ENCODE measurements around the gene TBC1D30.

The TBC1D30 gene

DNA sequence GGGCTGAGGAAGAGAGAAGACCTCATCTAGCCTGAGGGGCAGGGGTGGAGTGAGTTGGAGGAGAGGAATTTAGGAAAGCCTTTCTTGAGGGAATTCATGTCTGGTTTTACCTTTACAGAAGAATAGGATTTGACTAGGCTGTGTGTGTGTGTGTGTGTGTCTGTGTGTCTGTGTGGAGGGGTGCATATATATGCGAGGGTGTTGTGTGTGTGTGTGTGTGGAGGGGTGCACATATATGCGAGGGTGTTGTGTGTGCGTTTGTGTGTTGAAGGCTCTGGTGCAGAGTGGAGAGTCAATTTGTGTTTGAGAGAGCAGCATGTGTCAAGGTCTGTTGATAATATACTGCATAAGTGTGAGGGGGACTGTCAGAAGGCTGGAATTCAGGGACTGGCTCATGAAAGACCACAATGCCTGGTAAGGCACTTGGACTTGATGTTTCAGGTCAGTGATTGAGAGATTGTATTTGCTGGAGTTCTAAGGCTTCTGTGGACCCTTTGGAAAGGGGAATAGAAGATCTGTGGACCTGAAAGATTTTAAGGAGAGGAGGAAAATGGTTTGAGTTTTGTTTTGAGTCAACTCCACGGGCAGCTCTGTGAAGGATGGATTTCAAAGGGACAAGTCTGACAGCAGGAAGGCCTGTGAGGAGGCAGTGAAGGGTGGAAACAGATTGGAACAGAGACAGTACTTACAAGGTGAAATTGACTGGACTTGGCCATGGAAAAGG is 34.6 kb downstream of the TBC1D30 start:
- no peak for DNase-seq (ENCODE audit: low read depth in 3 of 3)

GRCh38 chr12:64860446-64860998 is 36.1 kb downstream of the TBC1D30 start:
- DNase-seq (ENCODE audit: low read depth in 3 of 3): no peak

DNA sequence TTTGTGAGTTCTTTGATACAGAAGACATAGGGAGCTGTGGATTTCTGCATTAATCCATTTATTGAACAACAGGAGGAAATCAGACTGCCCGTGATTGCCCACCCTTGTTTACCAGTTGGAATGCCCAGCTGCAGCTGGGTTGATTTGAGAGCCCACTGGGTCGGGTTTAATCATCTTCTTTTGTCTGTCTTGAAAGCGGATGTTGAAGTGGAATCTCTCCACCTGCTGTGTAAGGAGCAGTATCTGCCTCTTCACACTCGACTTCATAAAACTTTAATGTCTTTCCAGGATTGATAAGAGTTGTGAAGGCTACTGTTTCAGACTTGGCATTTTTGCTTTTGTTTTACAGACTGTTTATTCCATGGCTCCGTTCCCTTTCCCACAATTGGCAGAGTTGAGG is 39.9 kb downstream of the TBC1D30 start:
- no peak for DNase-seq (ENCODE audit: low read depth in 3 of 3)

- DNase-seq (ENCODE audit: low read depth in 3 of 3): no peak
Observed at GRCh38 chr12:64875186-64875585, 50.7 kb downstream of the TBC1D30 start.

DNA sequence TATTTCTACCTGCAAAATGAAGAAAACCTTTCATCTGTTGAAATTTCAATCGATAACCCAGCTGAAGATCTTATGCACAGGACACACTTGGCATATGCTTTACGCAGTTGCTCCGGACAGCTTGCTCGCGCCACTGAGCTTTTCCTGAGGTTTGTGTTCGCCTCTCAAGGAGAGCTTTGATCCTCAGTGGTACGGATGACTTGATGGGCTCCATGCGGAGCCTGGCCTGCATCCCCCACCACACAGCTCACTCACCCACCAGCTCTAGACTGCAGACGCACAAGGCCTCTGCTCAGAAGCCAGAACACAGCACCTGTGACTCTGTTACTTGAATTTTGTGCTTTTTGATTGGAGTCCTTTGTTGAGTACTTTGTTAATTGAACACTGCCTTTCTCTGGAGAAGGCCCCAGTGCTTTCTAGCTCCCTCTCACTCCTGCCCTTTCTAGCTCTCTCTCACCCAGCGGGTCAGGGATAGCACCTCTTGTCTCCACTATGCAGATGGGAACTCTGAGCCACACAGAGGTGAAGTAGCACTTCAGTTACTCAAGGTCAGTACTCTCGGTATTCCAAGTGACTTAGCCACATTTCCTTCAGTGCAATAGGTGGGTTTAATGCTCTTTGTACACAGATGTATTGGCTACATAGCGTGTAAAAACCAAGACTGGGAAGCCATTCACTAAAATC is 52.1 kb downstream of the TBC1D30 start:
- DNase-seq (ENCODE audit: low read depth in 3 of 3): no peak

- DNase-seq (ENCODE audit: low read depth in 3 of 3): no peak
Observed at GRCh38 chr12:64877363-64878004, 53.0 kb downstream of the TBC1D30 start.

- DNase-seq (ENCODE audit: low read depth in 3 of 3): no peak
Observed at GRCh38 chr12:64882687-64883086, 58.2 kb downstream of the TBC1D30 start.

GRCh38 chr12:64883264-64884163 is 59.1 kb downstream of the TBC1D30 start:
- DNase-seq (ENCODE audit: low read depth in 3 of 3): no peak

DNA sequence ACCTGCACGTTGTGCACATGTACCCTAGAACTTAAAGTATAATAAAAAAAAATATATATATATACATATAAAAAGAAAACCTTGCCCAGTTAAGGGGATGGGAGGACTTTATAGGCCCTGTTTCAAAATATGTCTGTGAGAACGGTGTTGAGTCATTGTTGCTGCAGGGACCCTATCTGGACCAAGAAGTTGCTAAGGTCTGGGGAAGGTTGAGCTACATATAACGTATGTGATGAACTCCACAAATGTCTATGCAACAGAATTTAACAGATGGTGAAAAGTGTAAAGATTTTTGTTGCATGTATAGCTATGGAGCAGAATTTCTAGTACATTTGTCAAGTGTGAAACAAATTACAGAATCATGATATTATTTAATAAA is 59.7 kb downstream of the TBC1D30 start:
- DNase-seq (ENCODE audit: low read depth in 3 of 3): no peak

- no peak for DNase-seq (ENCODE audit: low read depth in 3 of 3)
Observed at GRCh38 chr12:64884728-64885127, 60.3 kb downstream of the TBC1D30 start.

- DNase-seq (ENCODE audit: low read depth in 3 of 3): no peak
Observed at GRCh38 chr12:64889434-64890216, 65.2 kb downstream of the TBC1D30 start.

GRCh38 chr12:64890873-64891468 is 66.5 kb downstream of the TBC1D30 start:
- no peak for DNase-seq (ENCODE audit: low read depth in 3 of 3)

DNA sequence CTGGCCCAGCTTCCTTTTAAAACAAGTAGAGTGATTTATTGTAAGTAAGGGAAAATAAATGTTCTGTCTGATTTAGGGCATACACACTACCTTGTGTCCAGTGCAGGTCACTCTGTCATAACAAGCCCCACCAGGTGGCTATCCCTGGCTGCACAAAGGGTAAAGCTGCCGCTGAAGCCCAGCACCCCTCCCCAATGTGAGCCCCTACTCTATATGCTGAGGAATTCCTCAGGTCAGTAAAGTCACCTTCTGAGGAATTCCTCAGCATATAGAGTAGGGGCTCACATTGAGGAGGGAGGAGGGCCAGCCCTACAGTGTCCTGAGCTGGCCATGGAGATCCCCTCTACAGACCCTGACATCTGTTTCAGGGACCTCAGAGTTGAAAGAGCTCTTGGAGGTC is 67.2 kb downstream of the TBC1D30 start:
- DNase-seq (ENCODE audit: low read depth in 3 of 3): no peak

DNA sequence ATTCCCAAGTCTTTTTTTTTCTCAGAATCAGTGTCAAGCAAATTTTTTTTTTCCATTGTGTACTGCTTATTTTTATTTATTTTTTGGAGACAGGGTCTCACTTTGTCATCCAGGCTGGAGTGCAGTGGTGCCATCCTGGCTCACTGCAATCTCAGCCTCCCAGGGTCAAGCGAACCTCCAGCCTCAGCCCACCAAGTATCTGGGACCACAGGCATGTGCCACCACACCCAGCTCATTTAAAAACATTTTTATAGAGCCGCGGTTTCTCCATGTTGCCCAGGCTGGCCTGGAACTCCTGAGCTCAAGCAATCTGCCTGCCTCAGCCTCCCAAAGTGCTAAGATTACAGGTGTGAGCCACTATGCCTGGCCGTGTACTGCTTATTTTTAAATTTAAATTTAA is 68.1 kb downstream of the TBC1D30 start:
- no peak for DNase-seq (ENCODE audit: low read depth in 3 of 3)

GRCh38 chr12:64893961-64894360 is 69.5 kb downstream of the TBC1D30 start:
- DNase-seq (ENCODE audit: low read depth in 3 of 3): no peak

DNA sequence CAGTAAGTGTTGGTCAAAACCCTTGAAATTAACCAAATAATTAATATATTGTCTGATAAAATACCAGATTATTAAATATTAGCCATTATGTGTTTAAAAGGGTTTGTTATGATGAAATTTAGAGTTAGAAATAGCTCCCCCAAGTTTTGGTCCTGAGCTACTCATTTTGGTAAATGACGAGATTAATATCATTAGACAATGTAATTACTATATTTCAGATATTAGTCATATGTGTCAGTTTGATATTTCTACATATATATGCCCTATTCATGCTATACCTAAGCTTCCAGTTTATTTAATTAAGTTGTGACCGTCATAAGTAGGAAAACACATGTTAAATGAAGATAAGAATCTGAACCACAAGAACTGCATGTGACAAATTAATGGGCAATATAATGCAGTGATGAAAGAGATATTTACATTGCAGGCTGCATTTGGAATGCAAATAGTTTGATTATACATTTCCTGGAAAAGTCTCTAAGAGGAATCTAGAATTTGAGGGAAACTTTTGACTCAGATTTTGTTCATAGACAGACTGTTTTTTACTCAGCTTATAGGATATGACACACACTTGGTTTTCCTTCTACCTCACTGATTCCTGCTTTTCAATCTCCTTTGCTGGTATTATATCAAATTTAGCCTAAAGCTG is 70.5 kb downstream of the TBC1D30 start:
- no peak for DNase-seq (ENCODE audit: low read depth in 3 of 3)

DNA sequence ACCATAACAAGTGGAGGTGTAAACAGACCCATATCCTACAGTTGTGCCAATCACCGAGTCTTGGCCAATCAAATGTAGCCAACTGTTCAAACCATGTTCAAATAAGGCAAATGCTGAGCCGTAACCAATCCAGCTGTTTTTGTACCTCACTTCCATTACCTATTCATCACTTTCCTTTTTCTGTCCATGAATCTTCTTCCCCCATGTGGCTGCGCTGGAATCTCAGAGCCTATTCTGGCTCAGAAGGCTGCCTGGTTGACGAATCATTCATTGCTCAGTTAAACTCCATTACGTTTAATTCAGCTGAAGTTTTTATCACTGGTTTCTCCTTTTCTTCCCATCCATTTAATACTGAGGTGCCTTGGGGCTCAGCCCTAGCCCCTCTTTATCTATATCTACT is 71.1 kb downstream of the TBC1D30 start:
- DNase-seq (ENCODE audit: low read depth in 3 of 3): no peak

- no peak for DNase-seq (ENCODE audit: low read depth in 3 of 3)
Observed at GRCh38 chr12:64900540-64900939, 76.1 kb downstream of the TBC1D30 start.

- no peak for DNase-seq (ENCODE audit: low read depth in 3 of 3)
Observed at GRCh38 chr12:64903479-64904152, 79.2 kb downstream of the TBC1D30 start.
